ENCODE measurements around the gene CABLES2.

CABLES2 gene

DNA sequence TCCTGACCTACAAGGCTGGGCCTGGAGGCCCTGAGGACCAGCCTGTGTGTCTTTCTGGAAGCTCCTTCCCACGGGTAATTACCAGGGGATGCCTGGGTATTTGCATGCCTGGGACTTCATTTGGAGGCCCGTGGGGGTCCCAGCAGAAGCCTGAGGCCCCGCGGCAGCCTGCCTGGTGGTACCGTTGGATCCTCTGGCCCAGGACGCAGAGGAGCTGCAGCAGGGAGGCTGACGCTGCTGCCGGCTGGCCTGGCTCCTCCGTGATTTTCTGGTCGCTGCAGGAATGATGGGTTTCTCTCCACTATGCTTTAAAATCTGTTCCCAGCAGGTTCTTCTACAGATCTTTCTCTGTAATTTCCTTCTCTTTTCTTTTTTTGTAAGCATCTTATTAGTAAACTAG, 6.5 kb downstream of the CABLES2 start:
- TF ChIP-seq, protein P1, sequence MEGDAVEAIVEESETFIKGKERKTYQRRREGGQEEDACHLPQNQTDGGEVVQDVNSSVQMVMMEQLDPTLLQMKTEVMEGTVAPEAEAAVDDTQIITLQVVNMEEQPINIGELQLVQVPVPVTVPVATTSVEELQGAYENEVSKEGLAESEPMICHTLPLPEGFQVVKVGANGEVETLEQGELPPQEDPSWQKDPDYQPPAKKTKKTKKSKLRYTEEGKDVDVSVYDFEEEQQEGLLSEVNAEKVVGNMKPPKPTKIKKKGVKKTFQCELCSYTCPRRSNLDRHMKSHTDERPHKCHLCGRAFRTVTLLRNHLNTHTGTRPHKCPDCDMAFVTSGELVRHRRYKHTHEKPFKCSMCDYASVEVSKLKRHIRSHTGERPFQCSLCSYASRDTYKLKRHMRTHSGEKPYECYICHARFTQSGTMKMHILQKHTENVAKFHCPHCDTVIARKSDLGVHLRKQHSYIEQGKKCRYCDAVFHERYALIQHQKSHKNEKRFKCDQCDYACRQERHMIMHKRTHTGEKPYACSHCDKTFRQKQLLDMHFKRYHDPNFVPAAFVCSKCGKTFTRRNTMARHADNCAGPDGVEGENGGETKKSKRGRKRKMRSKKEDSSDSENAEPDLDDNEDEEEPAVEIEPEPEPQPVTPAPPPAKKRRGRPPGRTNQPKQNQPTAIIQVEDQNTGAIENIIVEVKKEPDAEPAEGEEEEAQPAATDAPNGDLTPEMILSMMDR (conservative IDR thresholded peaks at IDR 0.05; ENCODE audit: low read depth) = no peak
- peak overlapping the region; percentile 80 for H3K27ac ChIP-seq
- no peak for DNase-seq (ENCODE audit: low spot score)
- ChIA-PET POLR2A (ENCODE audit: low non-redundant PET) (no interaction called here), CTCF (interaction anchor here (0.6 to 2.1 kb wide), 8 partner anchors 10 to 332 kb away, joined by 3 to 12 read pairs (median 5); no protein-coding TSS in a partner anchor)

DNA sequence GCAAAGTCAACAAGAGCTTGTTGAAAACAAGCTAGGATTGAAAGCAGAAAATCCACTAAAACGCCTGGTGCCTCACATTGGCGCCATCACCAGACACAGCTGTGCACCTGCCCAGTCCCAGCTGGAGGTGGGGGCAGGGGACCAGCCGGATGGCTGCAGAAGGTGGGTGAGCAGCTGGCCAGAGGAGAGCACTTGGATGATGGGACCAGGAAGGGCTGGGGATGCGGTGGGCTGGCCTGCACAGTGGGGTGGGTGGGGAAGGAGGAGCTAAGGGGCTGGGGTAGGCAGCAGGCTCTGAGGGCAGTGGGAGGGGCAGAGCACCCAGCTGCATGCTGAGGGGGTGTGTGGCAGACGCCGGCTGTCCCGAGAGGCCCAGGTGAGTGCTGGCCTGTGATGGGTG, 7.1 kb downstream of the CABLES2 start:
- ChIA-PET POLR2A (ENCODE audit: low non-redundant PET) (no interaction called here), CTCF (interaction anchor here (0.6 to 2.1 kb wide), 6 partner anchors 10 to 333 kb away, joined by 3 to 12 read pairs (median 6); no protein-coding TSS in a partner anchor)
- TF ChIP-seq, protein P1 (conservative IDR thresholded peaks at IDR 0.05; ENCODE audit: low read depth) = no peak
- no peak for DNase-seq (ENCODE audit: low spot score)
- H3K27ac ChIP-seq = peak overlapping the region; percentile 80

DNA sequence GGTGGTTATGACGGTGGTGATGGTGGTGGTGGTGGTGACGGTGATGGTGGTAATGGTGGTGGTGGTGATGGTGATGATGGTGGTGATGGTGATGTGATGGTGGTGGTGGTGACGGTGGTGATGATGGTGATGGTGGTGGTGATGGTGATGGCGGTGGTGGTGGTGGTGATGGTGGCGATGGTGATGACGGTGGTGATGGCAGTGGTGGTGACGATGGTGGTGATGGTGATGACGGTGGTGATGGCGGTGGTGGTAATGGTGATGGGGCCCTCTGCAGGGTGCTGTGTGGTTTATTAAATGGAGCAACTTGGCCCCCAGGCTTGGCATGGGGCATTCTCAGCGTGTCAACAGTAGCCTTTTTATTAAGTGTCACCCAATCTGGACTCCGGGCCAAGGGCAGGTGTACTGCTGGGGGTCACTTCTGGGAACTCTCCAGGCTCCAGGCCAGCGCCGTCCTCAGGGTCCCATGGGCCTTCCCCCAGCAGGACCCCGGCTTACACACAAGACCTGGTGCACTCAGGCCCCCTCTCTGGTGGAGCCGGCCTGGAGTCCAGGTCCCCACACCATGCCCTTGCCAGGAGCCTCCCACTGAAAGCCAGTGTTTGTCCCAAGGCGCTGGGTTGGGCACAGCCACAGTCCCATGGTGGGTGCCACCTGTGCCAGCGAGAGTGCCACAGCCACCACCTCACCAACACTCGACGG, 8.8 kb downstream of the CABLES2 start:
- no peak overlapping the region for H3K27ac ChIP-seq
- ChIA-PET CTCF (no interaction called here), POLR2A (ENCODE audit: low non-redundant PET) (no interaction called here)

DNA sequence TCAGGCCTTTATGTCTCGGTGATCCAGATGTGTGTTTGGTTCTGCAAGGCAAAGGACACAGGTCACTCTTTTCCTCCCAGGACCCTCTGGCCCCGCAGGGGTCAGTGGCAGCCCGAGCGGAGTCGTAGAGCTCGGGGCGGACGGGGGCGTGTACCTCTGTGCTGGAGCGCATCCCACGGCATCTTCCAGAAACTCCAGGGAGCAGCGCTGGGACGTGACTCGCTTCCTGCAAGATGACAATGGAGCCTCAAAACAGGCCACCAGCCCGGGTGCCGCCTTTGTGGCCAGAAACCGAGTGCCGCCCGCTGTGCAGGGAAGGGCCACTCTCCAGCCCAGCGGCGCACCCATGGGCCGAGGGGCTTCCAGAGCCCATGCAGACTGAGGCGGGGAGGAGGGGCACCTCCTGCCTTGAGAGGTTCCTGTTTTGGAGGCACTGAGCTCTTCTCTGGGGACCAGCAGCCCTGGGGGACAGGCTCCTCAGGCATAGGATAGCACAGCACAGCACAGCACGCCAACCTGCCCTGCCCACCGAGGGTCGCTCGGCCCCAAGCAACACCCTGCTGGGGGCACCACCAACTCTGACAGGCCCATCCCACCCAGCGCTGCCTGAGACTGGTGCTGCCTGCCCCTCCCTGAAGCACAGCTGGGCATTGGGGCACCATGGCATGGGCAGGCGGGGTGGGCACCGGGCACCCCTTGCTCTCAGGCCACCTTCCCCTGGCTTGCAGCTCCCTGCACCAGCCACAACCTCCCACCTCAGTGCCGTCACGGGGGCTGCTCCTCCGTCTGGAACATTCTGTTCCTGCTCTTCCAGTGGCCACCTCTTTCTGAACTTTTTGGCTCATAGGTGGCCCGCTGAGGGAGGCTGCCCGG, 10.5 kb downstream of the CABLES2 start:
- no peak for DNase-seq (ENCODE audit: low spot score)
- TF ChIP-seq, protein P1 (conservative IDR thresholded peaks at IDR 0.05; ENCODE audit: low read depth) = no peak
- POLR2A ChIA-PET (ENCODE audit: low non-redundant PET) = no interaction called here
- peak overlapping the region; percentile 88 for H3K27ac ChIP-seq
- CTCF ChIA-PET = interaction anchor here (0.6 to 0.9 kb wide), 3 partner anchors 13 to 142 kb away, joined by 3 to 5 read pairs (median 3); no protein-coding TSS in a partner anchor

More for the DNA sequence above, 8.8 kb downstream of the CABLES2 start:
- DNase-seq (ENCODE audit: low spot score) = no peak
- TF ChIP-seq, protein P1 (conservative IDR thresholded peaks at IDR 0.05; ENCODE audit: low read depth) = no peak

DNA sequence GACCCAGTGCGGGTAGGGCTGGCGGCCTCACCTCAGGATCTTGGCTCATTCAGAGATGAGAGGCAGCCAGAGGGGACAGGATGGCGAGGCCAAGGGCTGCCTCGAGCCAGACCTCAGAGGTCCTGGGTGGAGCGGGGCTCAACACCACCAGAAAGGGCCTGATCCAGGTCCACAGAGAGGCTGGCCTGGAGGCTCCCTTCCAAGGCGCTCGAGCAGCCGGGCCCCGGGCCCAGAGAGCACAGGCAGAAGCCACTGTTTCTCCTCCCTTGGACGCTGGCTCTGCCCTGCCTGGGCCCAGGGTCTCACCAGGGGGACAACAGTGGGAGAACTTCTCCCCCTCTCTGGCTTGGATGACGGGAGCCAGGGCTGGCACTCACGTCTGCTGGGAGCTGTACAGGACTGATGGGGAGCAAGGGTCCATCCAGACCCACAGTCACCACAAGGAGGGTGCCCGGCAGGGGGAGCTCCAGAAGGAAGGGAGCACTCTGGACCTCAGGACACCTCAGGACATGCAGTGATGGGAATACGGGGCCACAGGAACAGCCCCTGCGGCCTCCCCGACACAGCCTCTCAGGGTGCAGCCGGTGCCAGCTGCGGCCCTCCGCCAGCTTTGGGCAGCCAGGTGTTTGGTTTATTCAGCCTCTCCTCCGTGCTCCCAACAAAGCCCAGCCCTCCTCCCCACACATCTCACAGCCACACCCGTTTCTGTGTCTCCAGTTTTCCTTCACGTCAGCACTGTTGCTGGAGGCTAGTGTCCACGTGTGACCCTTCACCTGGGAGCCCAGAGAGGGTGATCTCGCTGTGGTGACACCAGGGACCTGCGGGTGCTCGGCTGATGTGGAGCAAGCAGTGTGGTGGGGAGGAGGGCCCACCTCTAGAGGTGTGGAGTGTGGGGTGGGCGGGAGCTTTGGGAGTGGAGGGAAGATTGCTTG, 11.5 kb downstream of the CABLES2 start:
- CTCF ChIA-PET = interaction anchor here (0.6 to 1.5 kb wide), 7 partner anchors 14 to 229 kb away, joined by 3 to 5 read pairs (median 3); no protein-coding TSS in a partner anchor
- DNase-seq (ENCODE audit: low spot score) = no peak
- POLR2A ChIA-PET (ENCODE audit: low non-redundant PET) = no interaction called here
- peak overlapping the region; percentile 88 for H3K27ac ChIP-seq
- TF ChIP-seq, protein P1 (conservative IDR thresholded peaks at IDR 0.05; ENCODE audit: low read depth) = no peak

Data from RWPE1 (cell line).